GM12878 (cell line): Measurements from ENCODE around the gene NAGA. TPM values are rescaled to one million over a fixed set of nuclear protein-coding genes. Genes with fewer than 3 reads are reported as not detected.

Experiments used
- ATAC-seq: fragments of 200-7000 bp; cut with Tn5 transposase; 3 replicates; pipeline ENCODE4 v1.9.1; 2020; ENCODE audit warnings: mild to moderate bottlenecking, moderate library complexity
- BruUV-seq: library from RNA; stranded (reverse); fragments of 400-500 nt; replicated peaks from 2 replicates; lab custom pipeline; 2021; lab: Mats Ljungman, UMichigan
- CTCF ChIA-PET: fragments of 300-600 bp; sonication (Branson Sonifier 250); formaldehyde crosslinking; extraction: SDS; loops from one replicate; lab custom pipeline; 2021; ENCODE audit warnings: inconsistent platforms; lab: Yijun Ruan, JAX
- POLR2A ChIA-PET: fragments of 350-600 bp; formaldehyde crosslinking; extraction: SDS; loops from one replicate; lab custom pipeline; 2021; ENCODE audit warnings: inconsistent platforms; lab: Charles Lee
- RAD21 ChIA-PET: fragments of 300-600 bp; sonication (Branson Sonifier 250); formaldehyde crosslinking; loops from one replicate; lab custom pipeline; 2023; ENCODE audit warnings: antibody characterized with exemption; ENCODE audit not compliant: unreplicated experiment; lab: Charles Lee
- SMC1A ChIA-PET: fragments of 300-600 bp; sonication (Branson Sonifier 250); formaldehyde crosslinking; loops from one replicate; lab custom pipeline; 2023; ENCODE audit not compliant: unreplicated experiment, uncharacterized antibody; lab: Charles Lee
- DNase-seq: peaks from one replicate; pipeline ENCODE4 v3.0.0-alpha.2; 2011; ENCODE audit warnings: low read depth, low spot score
- FAIRE-seq: peaks from 3 replicates; lab custom pipeline; 2011; peaks lifted over from hg19 to GRCh38; lab: Jason Lieb, UNC
- H2AFZ ChIP-seq: 2 replicates; pipeline ENCODE4 v1.6.0; 2011; ENCODE audit warnings: low read depth, low read length, control low read depth; ENCODE audit not compliant: control insufficient read depth
- H3K27ac ChIP-seq: 2 replicates; pipeline ENCODE4 v1.5.1; 2011; ENCODE audit warnings: control low read depth; ENCODE audit not compliant: control insufficient read depth, insufficient read depth
- H3K27me3 ChIP-seq, 2 experiments: replicated peaks in 1 of 2; 2 replicates each; pipeline versions ENCODE4 v1.6.0 to v1.6.1; 2011; ENCODE audit warnings: low read length in 1 of 2; ENCODE audit not compliant: control insufficient read depth in 2 of 2, insufficient read depth in 2 of 2
- H3K36me3 ChIP-seq, 2 experiments: 2 replicates each; pipeline ENCODE4 v1.5.1; 2011; ENCODE audit warnings: low read length in 1 of 2; ENCODE audit not compliant: control insufficient read depth in 2 of 2, insufficient read depth in 2 of 2
- H3K4me1 ChIP-seq: 2 replicates; pipeline ENCODE4 v1.6.1; 2011; ENCODE audit warnings: mild to moderate bottlenecking, low read length, moderate library complexity, mixed read lengths; ENCODE audit not compliant: control insufficient read depth, insufficient read depth
- H3K4me2 ChIP-seq: 2 replicates; pipeline ENCODE4 v1.6.0; 2011; ENCODE audit warnings: control low read depth; ENCODE audit not compliant: control insufficient read depth, insufficient read depth
- H3K4me3 ChIP-seq: fragments of 200-600 bp; sonication (generic); 2 replicates; pipeline ENCODE4 v1.5.1; 2016
- H3K79me2 ChIP-seq: 2 replicates; pipeline ENCODE4 v1.6.0; 2011; ENCODE audit warnings: low read length; ENCODE audit not compliant: control insufficient read depth, insufficient read depth
- H3K9ac ChIP-seq: 2 replicates; pipeline ENCODE4 v1.8.0; 2011; ENCODE audit warnings: low read length, control low read depth, mixed read lengths; ENCODE audit not compliant: control insufficient read depth, insufficient read depth
- H3K9me3 ChIP-seq: replicated peaks from 3 replicates; pipeline ENCODE4 v1.5.1; 2011; ENCODE audit warnings: mild to moderate bottlenecking, low read length; ENCODE audit not compliant: control insufficient read depth, insufficient read depth
- H4K20me1 ChIP-seq: 2 replicates; pipeline ENCODE4 v1.6.0; 2011; ENCODE audit not compliant: control insufficient read depth, insufficient read depth
- BMI1 ChIP-seq: fragments of 450-650 bp; IDR thresholded peaks from 2 replicates; pipeline ENCODE4 v1.6.1; 2016; ENCODE audit warnings: mild to moderate bottlenecking, moderate library complexity, borderline replicate concordance
- CHD1 ChIP-seq: IDR thresholded peaks from 2 replicates; pipeline ENCODE4 v1.6.1; 2012; ENCODE audit warnings: low read depth, low read length, improper control_type of control experiment
- EGR1 ChIP-seq, 2 experiments: IDR thresholded peaks; 1 replicate in 1 of 2; 2 replicates in 1 of 2; pipeline ENCODE4 v1.6.1; 2011 to 2012; ENCODE audit warnings: low read depth in 2 of 2, low read length in 2 of 2, borderline replicate concordance in 1 of 2, mild to moderate bottlenecking in 1 of 2, moderate library complexity in 1 of 2
- RB1 ChIP-seq: fragments of 450-650 bp; formaldehyde crosslinking; IDR thresholded peaks from 2 replicates; pipeline ENCODE4 v1.6.1; 2017; ENCODE audit warnings: mild to moderate bottlenecking, borderline replicate concordance
- SP1 ChIP-seq: IDR thresholded peaks from one replicate; pipeline ENCODE4 v1.6.1; 2011; ENCODE audit warnings: low read depth, low read length
- STAT3 ChIP-seq: IDR thresholded peaks from 2 replicates; pipeline ENCODE4 v1.6.1; 2011; ENCODE audit warnings: low read depth, low read length, improper control_type of control experiment
- ZNF384 ChIP-seq: IDR thresholded peaks from 2 replicates; pipeline ENCODE4 v1.6.1; 2012; ENCODE audit warnings: low read depth, mild to moderate bottlenecking, low read length, improper control_type of control experiment, borderline replicate concordance
- ZNF622 ChIP-seq: fragments of 450-650 bp; IDR thresholded peaks from 2 replicates; pipeline ENCODE4 v1.6.1; 2017; ENCODE audit warnings: mild to moderate bottlenecking, inconsistent platforms
- WGBS: methylation state at CpG from one replicate; pipeline ENCODE4 v1.1.6; 2016; ENCODE audit warnings: low lambda C conversion rate; ENCODE audit not compliant: insufficient replicate concordance, insufficient coverage; ENCODE audit errors: missing lambda C conversion rate; 5-methylcytosine and 5-hydroxymethylcytosine counted together
- in situ Hi-C: fragments of 300-500 bp; cut with MboI; formaldehyde crosslinking; loops from 9 replicates; pipeline ENCODE4 v1.14.3; 2018; ENCODE audit warnings: mixed read lengths
- intact Hi-C: fragments of 100-400 bp; cut with micrococcal nuclease; formaldehyde crosslinking; loops from one replicate; pipeline ENCODE4 v1.14.2; 2022; ENCODE audit not compliant: unreplicated experiment
- polyA plus RNA-seq, 11 experiments: library from polyadenylated mRNA; depleted of rRNA in 4 of 11; unstranded in 6 of 11; stranded (reverse) in 5 of 11; fragments of >200 nt; fragmentation: Nextera tagmentation in 4 of 11; fragmentation: Illumina TruSeq in 1 of 11; extraction: Ambion mirVana in 4 of 11; extraction: Trizol in 1 of 11; gene quantifications; 1 replicate in 1 of 11; 2 replicates in 10 of 11; pipeline versions ENCODE4 v1.2.1 to v1.2.3, GENCODE V29; 2011 to 2016; ENCODE audit warnings: inconsistent platforms in 2 of 11, missing spikeins in 2 of 11, low read depth in 1 of 11
- total RNA-seq, 4 experiments: library from RNA; depleted of rRNA in 3 of 4; stranded (reverse); fragments of >200 nt in 3 of 4; fragmentation: Illumina TruSeq in 1 of 4; extraction: Trizol in 1 of 4; gene quantifications; 2 replicates each; pipeline versions ENCODE4 v1.2.1 to v1.2.3, GENCODE V29; 2013 to 2021
- TF ChIP-seq, protein P1 (sequence below): fragments of 450-650 bp; IDR thresholded peaks from 2 replicates; pipeline ENCODE4 v1.6.1; 2016; ENCODE audit warnings: mild to moderate bottlenecking
- TF ChIP-seq, protein P2 (sequence below): fragments of 450-650 bp; IDR thresholded peaks from 2 replicates; pipeline ENCODE4 v1.6.1; 2017; ENCODE audit warnings: antibody characterized with exemption, mild to moderate bottlenecking, moderate library complexity
- TF ChIP-seq, protein P3 (sequence below): fragments of 150-350 bp; IDR thresholded peaks from 2 replicates; pipeline ENCODE4 v1.6.1; 2016; ENCODE audit warnings: low read depth, low read length

The NAGA gene
- total and polyA plus RNA-seq, 10 of the 15 experiments (the other 5 are each of a cell fraction or from before 2014, with no cell fraction given), result 9.3 to 46.0 (median 33.2) TPM

DNA sequence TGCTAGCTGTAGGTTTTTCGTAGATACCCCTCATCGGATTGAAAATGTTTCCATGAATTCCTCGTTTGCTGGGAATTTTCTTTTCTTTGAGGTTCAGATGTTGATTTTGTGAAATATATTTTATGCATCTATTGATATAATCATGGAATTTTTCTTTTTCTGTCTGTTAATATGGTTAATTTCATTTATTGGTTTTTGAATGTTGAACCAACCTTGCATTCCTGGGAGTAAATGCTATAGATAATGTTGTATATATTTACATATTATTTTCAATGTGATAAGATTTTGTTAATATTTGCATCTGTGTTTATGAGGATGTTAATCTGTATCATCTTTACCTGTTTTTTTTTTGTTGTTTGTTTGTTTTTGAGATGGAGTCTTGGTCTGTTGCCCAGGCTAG, 30.6 kb upstream of the NAGA start:
- no TSS peak for BruUV-seq
- Histone ChIP-seq H3K27me3 (no peaks in the 10 kb centered on the region), H3K9ac (no peak overlapping the region), H2AFZ (no peak overlapping the region), H3K4me3 (no peak overlapping the region), H4K20me1 (no peaks in the 10 kb centered on the region), H3K79me2 (no peaks in the 10 kb centered on the region), H3K4me2 (no peak overlapping the region), H3K9me3 (peaks cover 6% of the 10 kb centered on the region), H3K27ac (no peak overlapping the region), H3K4me1 (no peaks in the 10 kb centered on the region)
- ChIA-PET SMC1A (interaction anchor here (2.7 kb wide), 1 partner anchor 10 kb away, joined by 8 read pairs; the partner anchor contains the start of gene NDUFA6), RAD21 (no interaction called here), CTCF (interaction anchor here (1.2 to 1.6 kb wide), 2 partner anchors 10 to 11 kb away, joined by 4 to 5 read pairs; no protein-coding TSS in a partner anchor), POLR2A (interaction anchor here (0.6 kb wide), 1 partner anchor 416 kb away, joined by 6 read pairs; no protein-coding TSS in a partner anchor)
- DNase-seq (no peak), ATAC-seq (no peak), FAIRE-seq (no peak)
- in situ Hi-C loops, result no loop called here
- intact Hi-C loops, result no loop called here
- WGBS, result 94% methylated on average over 3 of the region's 3 CpGs
- TF ChIP-seq ZNF622, result no peak
- no peak for TF ChIP-seq STAT3
- TF ChIP-seq RB1, result no peak
- no peak for TF ChIP-seq EGR1 (IDR thresholded peaks at IDR 0.05; ENCODE audit: borderline replicate concordance in 1 of 2, low read depth in 2 of 2, low read length in 2 of 2)
- no peak for TF ChIP-seq SP1
- TF ChIP-seq, protein P1, sequence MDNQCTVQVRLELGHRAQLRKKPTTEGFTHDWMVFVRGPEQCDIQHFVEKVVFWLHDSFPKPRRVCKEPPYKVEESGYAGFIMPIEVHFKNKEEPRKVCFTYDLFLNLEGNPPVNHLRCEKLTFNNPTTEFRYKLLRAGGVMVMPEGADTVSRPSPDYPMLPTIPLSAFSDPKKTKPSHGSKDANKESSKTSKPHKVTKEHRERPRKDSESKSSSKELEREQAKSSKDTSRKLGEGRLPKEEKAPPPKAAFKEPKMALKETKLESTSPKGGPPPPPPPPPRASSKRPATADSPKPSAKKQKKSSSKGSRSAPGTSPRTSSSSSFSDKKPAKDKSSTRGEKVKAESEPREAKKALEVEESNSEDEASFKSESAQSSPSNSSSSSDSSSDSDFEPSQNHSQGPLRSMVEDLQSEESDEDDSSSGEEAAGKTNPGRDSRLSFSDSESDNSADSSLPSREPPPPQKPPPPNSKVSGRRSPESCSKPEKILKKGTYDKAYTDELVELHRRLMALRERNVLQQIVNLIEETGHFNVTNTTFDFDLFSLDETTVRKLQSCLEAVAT, result no peak
- TF ChIP-seq, protein P2, sequence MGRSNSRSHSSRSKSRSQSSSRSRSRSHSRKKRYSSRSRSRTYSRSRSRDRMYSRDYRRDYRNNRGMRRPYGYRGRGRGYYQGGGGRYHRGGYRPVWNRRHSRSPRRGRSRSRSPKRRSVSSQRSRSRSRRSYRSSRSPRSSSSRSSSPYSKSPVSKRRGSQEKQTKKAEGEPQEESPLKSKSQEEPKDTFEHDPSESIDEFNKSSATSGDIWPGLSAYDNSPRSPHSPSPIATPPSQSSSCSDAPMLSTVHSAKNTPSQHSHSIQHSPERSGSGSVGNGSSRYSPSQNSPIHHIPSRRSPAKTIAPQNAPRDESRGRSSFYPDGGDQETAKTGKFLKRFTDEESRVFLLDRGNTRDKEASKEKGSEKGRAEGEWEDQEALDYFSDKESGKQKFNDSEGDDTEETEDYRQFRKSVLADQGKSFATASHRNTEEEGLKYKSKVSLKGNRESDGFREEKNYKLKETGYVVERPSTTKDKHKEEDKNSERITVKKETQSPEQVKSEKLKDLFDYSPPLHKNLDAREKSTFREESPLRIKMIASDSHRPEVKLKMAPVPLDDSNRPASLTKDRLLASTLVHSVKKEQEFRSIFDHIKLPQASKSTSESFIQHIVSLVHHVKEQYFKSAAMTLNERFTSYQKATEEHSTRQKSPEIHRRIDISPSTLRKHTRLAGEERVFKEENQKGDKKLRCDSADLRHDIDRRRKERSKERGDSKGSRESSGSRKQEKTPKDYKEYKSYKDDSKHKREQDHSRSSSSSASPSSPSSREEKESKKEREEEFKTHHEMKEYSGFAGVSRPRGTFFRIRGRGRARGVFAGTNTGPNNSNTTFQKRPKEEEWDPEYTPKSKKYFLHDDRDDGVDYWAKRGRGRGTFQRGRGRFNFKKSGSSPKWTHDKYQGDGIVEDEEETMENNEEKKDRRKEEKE, result no peak
- TF ChIP-seq, protein P3, sequence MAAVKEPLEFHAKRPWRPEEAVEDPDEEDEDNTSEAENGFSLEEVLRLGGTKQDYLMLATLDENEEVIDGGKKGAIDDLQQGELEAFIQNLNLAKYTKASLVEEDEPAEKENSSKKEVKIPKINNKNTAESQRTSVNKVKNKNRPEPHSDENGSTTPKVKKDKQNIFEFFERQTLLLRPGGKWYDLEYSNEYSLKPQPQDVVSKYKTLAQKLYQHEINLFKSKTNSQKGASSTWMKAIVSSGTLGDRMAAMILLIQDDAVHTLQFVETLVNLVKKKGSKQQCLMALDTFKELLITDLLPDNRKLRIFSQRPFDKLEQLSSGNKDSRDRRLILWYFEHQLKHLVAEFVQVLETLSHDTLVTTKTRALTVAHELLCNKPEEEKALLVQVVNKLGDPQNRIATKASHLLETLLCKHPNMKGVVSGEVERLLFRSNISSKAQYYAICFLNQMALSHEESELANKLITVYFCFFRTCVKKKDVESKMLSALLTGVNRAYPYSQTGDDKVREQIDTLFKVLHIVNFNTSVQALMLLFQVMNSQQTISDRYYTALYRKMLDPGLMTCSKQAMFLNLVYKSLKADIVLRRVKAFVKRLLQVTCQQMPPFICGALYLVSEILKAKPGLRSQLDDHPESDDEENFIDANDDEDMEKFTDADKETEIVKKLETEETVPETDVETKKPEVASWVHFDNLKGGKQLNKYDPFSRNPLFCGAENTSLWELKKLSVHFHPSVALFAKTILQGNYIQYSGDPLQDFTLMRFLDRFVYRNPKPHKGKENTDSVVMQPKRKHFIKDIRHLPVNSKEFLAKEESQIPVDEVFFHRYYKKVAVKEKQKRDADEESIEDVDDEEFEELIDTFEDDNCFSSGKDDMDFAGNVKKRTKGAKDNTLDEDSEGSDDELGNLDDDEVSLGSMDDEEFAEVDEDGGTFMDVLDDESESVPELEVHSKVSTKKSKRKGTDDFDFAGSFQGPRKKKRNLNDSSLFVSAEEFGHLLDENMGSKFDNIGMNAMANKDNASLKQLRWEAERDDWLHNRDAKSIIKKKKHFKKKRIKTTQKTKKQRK, result no peak
- no peak for TF ChIP-seq CHD1
- TF ChIP-seq ZNF384, result no peak
- no peak for TF ChIP-seq BMI1
- TF ChIP-seq, all 136 proteins: peak for 0
- H3K36me3 ChIP-seq, result no peaks in the 10 kb centered on the region
